ENCODE data around the gene RSPH1.

DNA sequence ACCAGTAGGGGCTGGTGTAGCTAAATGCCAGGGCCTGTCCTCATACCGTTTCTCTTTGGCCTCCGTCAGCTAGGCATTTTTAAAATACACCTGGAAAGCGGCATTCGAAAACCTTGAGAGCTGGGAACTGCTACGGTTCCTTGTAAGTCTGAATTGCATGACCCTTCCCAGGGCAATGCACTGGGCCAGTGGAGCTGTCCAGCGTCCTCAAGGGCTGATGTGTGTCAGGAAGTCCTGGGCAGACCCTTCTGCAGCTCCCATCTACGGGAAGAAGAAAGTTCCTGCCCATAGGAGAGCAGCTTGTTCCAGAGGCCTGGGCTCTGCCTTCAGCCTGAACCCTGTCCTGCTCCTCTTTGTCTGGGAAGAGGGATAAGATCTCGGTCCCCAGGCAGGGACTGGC, 58.2 kb downstream of the RSPH1 start:
- TF ChIP-seq, protein P1, sequence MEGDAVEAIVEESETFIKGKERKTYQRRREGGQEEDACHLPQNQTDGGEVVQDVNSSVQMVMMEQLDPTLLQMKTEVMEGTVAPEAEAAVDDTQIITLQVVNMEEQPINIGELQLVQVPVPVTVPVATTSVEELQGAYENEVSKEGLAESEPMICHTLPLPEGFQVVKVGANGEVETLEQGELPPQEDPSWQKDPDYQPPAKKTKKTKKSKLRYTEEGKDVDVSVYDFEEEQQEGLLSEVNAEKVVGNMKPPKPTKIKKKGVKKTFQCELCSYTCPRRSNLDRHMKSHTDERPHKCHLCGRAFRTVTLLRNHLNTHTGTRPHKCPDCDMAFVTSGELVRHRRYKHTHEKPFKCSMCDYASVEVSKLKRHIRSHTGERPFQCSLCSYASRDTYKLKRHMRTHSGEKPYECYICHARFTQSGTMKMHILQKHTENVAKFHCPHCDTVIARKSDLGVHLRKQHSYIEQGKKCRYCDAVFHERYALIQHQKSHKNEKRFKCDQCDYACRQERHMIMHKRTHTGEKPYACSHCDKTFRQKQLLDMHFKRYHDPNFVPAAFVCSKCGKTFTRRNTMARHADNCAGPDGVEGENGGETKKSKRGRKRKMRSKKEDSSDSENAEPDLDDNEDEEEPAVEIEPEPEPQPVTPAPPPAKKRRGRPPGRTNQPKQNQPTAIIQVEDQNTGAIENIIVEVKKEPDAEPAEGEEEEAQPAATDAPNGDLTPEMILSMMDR (IDR thresholded peaks at IDR 0.05) = no peak
- TF ChIP-seq POLR2A (IDR thresholded peaks at IDR 0.05) = no peak
- TF ChIP-seq EP300 (IDR thresholded peaks at IDR 0.05) = no peak
